Neural crest cell (in vitro differentiated cells): ENCODE results near the gene RBM34. TPM values are rescaled to one million over a fixed set of nuclear protein-coding genes. Genes with fewer than 3 reads are reported as not detected.

Source experiments
- DNase-seq: peaks from one replicate; pipeline ENCODE4 v3.0.0; 2021; ENCODE audit warnings: low read depth, mixed read lengths, low spot score
- H3K27ac Mint-ChIP-seq: one replicate; pipeline ENCODE4 v1.8.0; 2021; ENCODE audit warnings: mild to moderate bottlenecking, mixed read lengths; ENCODE audit not compliant: unreplicated experiment
- H3K27me3 Mint-ChIP-seq: 2 replicates; pipeline ENCODE4 v1.8.0; 2021; ENCODE audit warnings: low read depth, mild to moderate bottlenecking, mixed read lengths
- H3K36me3 Mint-ChIP-seq: 2 replicates; pipeline ENCODE4 v1.8.0; 2021; ENCODE audit warnings: low read depth, mild to moderate bottlenecking, mixed read lengths
- H3K4me1 Mint-ChIP-seq: 2 replicates; pipeline ENCODE4 v1.8.0; 2021; ENCODE audit warnings: mixed read lengths
- H3K4me3 Mint-ChIP-seq: one replicate; pipeline ENCODE4 v1.8.0; 2021; ENCODE audit warnings: mild to moderate bottlenecking, mixed read lengths
- H3K9me3 Mint-ChIP-seq: 2 replicates; pipeline ENCODE4 v1.8.0; 2021; ENCODE audit warnings: mixed read lengths
- total RNA-seq: library from RNA; stranded (reverse); gene quantifications from 2 replicates; pipeline ENCODE4 v1.2.1, GENCODE V29; 2021
- TF ChIP-seq, protein P1 (sequence below): fragments of 200-600 bp; sonication (generic); conservative IDR thresholded peaks from 2 replicates; pipeline ENCODE4 v1.5.0; 2021; ENCODE audit warnings: antibody characterized with exemption, mild to moderate bottlenecking

Gene RBM34
- total RNA-seq, 1 donor from 2014 or later = 102 TPM

DNA sequence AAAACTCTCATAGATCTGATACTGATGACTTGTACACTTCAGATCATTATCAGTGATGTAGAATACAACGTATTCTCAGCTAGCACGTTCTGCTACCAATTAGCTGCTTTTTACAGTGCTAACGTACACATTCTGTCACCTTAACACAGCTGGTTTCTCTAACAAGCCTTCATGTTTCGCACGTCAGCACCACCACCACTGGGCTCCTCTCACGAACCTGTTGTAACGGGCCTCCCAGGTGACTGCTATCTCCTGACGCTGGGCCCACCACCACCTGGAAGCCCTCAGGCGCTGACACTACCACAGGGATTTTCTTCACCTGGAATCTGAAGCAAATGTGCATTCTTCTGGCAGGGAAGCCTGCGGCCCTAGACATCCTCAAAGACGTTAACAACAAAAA is 52.2 kb downstream of the RBM34 start:
- peaks cover 2% of the 10 kb centered on the region for H3K27me3 Mint-ChIP-seq
- peaks cover 14% of the 10 kb centered on the region for H3K4me1 Mint-ChIP-seq
- no peak for DNase-seq
- no peak overlapping the region for H3K27ac Mint-ChIP-seq
- H3K4me3 Mint-ChIP-seq = no peak overlapping the region
- TF ChIP-seq, protein P1, sequence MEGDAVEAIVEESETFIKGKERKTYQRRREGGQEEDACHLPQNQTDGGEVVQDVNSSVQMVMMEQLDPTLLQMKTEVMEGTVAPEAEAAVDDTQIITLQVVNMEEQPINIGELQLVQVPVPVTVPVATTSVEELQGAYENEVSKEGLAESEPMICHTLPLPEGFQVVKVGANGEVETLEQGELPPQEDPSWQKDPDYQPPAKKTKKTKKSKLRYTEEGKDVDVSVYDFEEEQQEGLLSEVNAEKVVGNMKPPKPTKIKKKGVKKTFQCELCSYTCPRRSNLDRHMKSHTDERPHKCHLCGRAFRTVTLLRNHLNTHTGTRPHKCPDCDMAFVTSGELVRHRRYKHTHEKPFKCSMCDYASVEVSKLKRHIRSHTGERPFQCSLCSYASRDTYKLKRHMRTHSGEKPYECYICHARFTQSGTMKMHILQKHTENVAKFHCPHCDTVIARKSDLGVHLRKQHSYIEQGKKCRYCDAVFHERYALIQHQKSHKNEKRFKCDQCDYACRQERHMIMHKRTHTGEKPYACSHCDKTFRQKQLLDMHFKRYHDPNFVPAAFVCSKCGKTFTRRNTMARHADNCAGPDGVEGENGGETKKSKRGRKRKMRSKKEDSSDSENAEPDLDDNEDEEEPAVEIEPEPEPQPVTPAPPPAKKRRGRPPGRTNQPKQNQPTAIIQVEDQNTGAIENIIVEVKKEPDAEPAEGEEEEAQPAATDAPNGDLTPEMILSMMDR = no peak
- no peaks in the 10 kb centered on the region for H3K9me3 Mint-ChIP-seq
- H3K36me3 Mint-ChIP-seq = peaks cover 22% of the 10 kb centered on the region

DNA sequence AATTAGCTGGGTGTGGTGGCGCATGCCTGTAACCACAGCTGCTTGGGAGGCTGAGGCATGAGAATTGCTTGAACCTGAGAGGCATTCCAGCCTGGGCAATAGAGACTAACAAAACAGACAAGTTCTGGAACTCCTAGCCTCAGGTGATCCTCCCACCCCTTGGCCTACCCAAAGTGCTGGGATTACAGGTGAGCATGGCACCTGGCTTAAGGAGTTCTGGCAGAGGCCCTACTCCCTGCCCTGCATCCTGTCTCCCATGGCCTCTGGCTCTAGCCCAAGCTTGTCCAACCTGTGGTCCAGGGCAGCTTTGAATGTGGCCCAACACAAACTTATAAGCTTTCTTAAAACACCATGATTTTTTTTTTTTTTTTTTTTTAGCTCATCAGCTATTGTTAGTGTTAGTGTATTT is 52.9 kb downstream of the RBM34 start:
- DNase-seq = no peak
- Mint-ChIP-seq H3K27ac (no peak overlapping the region), H3K27me3 (peaks cover 2% of the 10 kb centered on the region), H3K4me1 (peaks cover 17% of the 10 kb centered on the region), H3K4me3 (no peak overlapping the region), H3K36me3 (peaks cover 16% of the 10 kb centered on the region), H3K9me3 (no peaks in the 10 kb centered on the region)
- TF ChIP-seq, protein P1 = no peak

DNA sequence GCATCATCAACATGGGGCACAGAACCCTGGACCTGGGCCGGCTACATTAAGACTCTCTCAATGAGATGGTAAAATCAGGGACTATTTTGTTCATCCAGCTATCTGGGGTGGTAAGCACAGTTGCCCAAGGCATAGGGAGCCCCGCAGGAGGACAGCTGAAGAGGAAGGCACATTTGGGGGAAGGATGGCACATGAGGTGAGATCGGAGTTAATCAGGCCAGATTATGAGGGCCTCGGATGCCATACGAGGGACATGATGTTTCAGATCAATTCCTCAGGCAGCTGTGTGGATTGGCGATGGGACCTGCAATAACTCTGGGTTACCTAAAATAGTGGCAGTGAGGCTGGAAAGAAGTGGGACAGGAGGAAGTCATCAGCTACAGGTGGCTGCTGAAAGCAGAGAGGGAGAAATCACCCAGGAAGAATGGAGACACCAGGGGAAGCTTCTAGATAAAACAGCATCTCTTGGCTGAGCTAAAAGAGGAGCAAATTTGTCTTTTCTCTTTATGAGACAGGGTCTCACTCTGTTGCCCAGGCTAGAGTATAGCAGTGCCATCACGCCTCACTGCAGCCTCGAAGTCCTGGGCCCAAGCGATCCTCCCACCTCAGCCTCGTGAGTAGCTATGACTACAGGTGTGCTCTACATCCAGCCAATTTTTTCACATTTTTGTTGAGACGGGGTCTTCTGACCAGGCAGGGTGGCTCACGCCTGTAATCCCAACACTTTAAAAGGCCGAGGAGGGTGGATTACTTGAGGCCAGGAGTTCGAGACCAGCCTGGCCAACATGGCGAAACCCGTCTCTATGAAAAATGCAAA is 53.5 kb downstream of the RBM34 start:
- TF ChIP-seq, protein P1 = no peak
- Mint-ChIP-seq H3K36me3 (peaks cover 13% of the 10 kb centered on the region), H3K4me1 (peaks cover 17% of the 10 kb centered on the region), H3K27ac (no peak overlapping the region), H3K9me3 (no peaks in the 10 kb centered on the region), H3K27me3 (peaks cover 2% of the 10 kb centered on the region), H3K4me3 (no peak overlapping the region)
- no peak for DNase-seq

DNA sequence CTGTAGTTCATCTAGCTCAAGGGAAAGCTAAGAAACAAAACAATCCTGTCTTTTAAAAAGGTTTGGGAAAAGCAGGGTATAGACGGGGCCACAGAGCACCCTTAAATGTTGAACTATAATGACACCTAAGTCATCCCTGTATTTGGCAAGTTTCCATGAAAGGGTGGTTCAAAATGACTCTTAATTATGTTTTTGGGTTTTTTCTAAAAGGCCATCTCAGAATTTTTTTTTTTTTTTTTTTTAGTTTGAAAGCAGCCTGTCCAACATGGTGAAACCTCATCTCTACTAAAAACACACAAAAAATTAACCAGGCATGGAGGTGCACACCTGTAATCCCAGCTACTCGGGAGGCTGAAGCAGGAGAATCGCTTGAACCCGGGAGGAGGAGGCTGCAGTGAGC is 54.6 kb downstream of the RBM34 start:
- no peak for DNase-seq
- TF ChIP-seq, protein P1 = no peak
- Mint-ChIP-seq H3K9me3 (no peaks in the 10 kb centered on the region), H3K4me3 (no peak overlapping the region), H3K27me3 (peaks cover 2% of the 10 kb centered on the region), H3K36me3 (peaks cover 13% of the 10 kb centered on the region), H3K27ac (no peak overlapping the region), H3K4me1 (peaks cover 17% of the 10 kb centered on the region)

DNA sequence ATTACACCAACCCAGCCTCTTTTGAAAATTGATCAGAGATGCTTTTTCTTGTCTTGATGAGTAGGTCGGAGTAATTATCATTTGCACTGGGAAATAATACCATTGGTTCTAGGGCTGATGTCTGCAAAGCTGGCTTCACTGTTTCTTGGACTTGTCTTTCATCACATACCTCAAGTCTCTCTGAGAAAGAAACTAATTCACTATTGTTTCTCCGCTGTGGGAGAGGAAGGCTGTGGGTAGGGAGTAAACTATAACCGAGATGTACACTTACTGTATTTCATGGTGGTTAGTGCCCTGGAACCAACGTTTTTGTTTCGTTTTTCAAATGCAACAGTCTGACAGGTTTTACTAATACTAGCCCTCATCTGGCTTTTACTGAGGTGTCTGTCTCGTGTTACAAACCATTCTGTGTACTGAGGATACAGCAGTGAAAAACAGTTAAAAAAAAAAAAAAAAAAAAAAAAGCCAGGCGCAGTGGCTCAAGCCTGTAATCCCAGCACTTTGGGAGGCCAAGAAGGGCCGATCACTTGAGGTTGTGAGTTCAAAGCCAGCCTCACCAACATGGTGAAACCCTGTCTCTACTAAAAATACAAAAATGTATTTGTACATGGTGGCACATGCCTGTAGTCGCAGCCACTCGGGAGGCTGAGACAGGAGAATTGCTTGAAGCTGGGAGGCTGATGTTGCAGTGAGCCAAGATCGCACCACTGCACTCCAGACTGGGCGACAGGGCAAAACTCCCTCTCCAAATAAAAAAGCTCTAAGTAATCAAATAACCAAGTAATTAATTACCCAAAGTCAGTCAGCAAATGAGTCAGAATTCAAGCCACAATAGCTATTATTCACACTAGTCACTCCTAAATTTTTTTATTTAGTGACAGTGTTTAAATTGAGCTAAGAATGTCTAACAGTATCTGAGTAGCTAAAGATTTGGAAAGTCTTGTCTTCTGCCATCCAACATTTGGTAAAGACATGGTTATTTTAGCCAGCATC is 55.7 kb downstream of the RBM34 start:
- no peak overlapping the region for H3K4me3 Mint-ChIP-seq
- H3K4me1 Mint-ChIP-seq = peaks cover 17% of the 10 kb centered on the region
- peaks cover 2% of the 10 kb centered on the region for H3K27me3 Mint-ChIP-seq
- TF ChIP-seq, protein P1 = no peak
- H3K9me3 Mint-ChIP-seq = no peaks in the 10 kb centered on the region
- H3K36me3 Mint-ChIP-seq = peaks cover 8% of the 10 kb centered on the region
- DNase-seq = no peak
- H3K27ac Mint-ChIP-seq = no peak overlapping the region
